ENCODE results near the gene XPO4.
"Not testable (repeated sequence)": the region's sequence is repeated elsewhere in the genome, so short reads cannot be mapped to it uniquely, and the experiment has no call there.

The XPO4 gene

DNA sequence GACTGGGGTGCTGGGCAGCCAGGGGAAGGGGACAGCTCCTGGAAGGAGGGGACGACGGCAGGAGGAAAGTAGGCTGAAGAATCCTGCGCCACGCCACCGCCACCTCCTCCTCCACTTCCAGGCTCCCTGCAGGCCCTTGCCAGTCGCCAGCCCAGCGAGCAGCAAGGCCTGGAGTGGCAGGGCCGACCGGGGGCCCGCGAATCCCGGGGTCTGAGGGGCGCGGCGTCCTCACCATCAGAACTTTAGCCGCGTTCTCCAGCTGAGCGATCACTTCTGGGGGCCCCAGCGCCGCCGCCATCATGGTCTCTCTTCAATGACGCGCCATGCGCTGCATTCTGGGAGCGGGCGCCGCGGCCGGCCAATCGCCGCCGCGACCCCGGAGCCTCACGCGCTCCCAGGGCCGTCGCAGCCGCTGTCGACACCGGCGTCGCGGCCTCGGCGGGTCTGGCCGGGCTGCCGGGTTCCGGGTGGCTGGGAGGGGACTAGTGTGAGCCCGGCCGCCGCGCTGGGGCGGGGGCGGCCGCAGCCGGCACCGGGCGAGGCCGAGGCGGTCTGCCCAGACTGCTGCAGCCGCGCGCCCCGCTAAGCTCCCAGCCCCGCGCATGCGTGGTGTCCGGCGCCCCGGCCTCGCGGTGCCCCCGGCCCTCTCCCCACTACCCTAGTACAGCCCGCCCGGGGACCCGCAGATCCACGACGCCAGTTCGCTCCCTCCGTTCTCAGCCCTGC is at the start of gene XPO4:
Gene XPO4, minus strand, starts transcription at position 309 of the 726 bp plus-strand sequence. Its CDS starts 8 bp downstream, at position 301.
- DNase-seq, result peak; percentile 79

DNA sequence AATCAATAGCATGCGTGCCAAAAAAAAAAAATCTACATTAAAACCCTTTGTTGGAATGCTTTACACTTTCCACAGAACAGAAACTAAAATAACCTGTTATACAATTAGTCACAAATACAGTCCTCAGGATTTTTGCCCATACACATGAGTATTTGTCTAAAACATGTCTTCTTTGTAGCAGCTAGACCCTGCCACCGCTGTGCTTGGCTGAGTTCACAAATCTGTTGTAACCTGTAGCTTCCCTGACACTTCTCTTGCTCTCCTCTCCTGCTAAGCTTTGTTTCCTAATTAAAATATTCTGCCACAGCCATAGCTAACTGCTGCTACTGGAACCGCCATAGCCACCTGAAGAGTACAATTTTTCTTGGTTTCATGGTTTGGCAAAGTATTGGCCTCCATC is 45.5 kb upstream of the XPO4 start:
- DNase-seq, result not testable (repeated sequence)

DNA sequence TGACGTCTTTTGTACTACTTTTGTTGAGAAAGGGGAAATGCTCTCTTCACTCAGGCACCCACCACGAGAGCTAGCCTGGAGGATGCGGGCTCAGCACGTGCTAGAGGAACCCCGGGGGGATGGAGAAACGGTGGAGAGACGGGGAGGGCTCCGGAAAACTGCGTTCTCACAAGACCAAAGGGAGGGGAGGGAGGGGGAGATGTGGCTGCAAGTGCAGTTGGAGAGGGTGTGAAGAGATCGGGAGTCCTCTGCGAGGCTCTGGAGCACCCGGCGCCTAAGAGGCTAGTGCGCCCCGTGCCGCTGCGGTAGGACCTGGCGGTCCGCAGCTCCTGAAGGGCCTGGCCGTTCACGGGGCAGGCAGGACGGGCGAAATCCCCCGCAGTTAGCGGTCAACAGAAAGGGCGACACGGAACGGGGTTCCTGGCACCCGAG is 43.4 kb upstream of the XPO4 start:
- peak; percentile 9 for DNase-seq

DNA sequence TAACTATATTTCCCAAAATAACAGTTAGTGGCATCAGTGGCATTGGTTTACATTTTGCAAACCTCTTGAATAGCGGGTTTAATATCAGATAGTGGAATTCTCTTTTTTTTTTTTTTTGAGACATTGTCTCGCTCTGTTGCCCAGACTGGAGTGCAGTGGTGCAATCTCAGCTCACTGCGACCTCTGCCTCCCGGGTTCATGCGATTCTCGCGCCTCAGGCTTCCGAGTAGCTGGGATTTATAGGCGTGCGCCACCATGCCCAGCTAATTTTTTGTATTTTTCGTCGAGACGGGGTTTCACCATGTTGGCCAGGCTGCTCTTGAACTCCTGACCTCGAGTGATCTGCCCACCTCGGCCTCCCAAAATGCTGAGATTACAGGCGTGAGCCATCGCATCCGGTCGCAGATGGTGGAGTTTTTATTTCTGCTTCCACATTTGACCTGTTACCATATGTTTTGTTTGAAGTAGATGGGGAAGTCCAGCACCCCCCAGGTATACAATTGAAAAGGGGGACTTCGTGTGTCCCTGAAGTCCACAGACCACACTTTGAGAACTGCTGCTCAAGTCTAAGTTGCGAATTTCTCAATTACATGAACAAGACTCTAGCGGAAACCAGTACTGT is 40.5 kb upstream of the XPO4 start:
- DNase-seq, result no peak

DNA sequence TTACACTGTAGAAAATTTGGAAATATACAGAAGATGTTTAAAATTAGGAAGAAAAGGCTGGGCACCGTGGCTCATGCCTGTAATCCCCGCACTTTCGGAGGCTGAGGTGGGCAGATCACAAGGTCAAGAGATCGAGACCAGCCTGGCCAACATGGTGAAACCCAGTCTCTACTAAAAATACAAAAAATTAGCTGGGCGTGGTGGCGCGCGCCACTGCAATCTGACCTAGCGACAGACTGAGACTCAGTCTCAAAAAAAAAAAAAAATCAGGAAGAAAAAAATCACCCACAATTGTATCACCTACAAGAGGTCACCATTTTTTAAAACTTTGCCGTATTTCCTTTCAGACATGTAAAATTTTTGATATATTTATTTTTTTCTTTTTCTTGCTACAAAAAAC is 38.0 kb upstream of the XPO4 start:
- not testable (repeated sequence) for DNase-seq

DNA sequence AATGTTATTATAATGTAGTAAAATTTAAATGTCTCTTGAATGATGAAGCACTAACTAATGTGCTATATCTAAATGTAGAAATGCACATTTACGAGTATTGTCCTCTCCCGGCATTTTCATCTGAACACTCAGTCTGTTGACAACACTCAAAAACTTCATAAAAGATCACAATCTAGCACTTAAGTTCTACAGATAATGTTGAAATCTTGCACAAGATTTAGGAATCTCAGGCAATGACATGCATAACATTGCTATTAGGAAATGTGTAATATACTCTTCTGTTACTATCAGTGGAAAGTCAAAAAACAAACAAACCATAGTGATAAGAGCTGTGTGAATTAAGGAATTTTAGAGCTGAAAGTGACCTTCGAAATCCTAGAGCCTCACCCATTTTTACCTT is 37.5 kb upstream of the XPO4 start:
- DNase-seq, result peak; percentile 54

DNA sequence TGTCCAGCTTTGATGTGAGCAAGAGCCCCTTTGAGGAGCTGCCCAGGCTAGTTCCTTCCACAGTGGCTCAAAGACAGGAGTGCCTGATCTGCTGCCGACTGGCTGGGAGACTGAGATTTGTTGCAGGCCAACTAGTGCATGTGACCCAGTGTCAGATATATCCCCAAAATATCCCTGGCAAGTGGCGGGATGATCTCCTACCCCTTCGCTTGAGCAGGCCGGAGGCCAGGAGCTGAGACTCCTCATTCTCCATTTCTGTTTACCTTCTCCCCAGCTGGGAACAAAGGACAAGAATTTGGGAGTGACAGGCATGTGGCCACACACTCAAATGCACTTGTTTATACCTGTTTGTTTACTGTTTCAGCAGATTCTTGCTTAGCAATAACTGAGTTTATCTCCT is 37.1 kb upstream of the XPO4 start:
- no peak for DNase-seq

DNA sequence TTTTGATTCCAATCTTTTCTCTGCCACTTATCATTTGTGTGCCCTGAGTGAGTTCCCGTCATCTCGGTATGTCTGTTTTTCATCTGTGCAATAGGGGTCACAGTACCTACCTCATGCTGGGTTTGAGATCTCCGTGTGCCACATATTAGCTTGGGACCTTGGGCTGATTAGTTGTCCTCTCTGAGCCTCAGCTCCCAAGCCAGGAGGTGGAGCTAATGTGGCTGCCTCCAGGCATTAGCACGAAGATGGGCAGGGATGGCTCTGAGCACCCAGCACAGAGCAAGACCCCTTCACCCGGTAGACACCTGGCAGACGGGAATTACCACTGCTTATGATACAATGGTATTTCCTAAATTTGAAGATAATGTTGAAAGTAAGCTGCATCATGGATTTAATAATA is 35.8 kb upstream of the XPO4 start:
- no peak for DNase-seq

DNA sequence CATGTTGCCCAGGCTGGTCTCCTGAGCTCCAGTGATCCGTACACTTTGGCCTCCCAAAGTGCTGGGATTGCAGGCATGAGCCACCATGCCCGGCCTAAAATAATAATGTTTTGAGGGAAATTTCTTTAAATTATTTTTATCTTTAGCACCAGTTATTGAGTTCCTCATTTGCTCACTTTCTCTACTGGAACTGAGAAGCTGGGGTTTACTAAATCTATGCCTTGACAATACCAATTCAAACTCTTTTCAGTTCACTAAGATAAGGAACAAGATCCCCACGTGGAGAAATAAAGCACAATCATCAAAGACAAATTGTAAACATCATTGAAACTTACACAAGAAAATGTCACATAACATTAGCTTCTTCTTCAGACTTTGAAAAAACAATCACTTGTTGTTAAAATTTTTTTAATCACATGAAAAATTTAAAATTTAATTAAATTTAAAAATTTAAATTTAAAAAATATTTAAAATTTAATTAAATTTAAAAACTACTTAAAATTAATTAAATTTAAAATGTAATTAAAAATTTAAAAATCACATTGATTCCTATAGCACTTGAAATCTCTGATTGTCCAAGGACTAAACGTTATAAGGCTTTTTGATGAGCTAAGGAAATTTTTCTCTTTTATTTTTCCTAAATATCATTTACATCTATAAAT is 25.2 kb upstream of the XPO4 start:
- no peak for DNase-seq

DNA sequence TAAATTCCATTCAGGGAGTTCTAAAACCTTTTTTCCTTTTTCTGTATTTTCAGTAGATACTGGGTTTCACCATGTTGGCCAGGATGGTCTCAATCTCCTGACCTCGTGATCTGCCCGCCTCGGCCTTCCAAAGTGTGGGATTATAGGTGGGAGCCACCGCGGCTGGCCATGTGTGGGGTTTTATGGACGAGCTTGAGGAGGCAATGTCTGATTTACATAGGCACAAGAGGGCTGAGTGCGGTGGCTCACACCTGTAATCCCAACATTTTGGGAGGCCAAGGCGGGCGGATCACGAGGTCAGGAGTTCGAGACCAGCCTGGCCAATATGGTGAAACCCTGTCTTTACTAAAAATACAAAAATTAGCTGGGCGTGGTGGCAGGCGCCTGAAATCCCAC is 22.8 kb upstream of the XPO4 start:
- not testable (repeated sequence) for DNase-seq

DNA sequence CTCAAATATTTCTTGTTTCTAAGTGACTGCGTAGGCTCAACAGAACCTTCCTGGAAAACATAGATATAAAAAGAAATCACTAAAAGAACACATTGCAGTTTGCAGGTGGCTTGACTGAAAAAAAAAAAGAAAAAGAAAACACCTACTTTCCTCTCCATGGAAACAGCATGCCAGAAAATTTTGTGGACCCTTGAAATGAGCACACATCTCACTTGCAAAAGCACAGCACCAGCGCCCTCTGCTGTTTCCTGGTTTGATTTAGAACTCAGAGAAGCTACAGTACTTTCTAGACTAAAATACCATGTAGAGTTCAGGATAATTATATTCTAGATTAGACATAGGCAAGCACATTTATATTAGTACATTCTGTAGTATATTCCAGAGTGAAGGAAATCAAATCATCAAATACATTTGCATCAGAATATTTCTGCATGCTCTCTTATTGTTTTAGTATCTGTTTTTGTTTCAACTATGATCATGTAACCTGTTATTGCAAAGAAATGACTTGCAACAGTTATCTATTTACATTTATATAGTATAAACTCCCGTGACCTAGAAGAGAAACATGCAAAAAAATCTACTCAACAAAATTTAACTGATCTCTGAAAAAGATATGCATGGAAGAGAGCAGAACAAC is 22.3 kb upstream of the XPO4 start:
- peak; percentile 73 for DNase-seq

DNA sequence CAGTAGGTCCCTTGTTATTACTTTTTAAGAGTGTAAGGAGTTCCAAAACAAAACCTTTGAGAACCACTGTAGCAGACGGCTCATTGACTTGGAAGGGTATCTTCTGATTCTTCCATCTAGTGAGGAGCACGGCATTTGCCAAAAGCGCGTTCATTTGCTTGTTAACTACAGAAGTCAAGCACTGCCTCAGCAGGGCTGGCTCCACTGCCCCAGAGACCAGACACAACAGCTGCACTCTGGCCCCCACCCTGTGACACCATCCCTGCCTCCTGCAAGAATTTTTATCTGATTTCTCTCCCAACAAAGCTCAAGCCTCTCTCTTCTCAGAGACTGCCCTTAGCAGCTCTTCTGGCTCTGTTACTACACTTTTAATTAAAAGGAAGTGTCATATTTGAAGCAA is 20.7 kb upstream of the XPO4 start:
- DNase-seq, result no peak

DNA sequence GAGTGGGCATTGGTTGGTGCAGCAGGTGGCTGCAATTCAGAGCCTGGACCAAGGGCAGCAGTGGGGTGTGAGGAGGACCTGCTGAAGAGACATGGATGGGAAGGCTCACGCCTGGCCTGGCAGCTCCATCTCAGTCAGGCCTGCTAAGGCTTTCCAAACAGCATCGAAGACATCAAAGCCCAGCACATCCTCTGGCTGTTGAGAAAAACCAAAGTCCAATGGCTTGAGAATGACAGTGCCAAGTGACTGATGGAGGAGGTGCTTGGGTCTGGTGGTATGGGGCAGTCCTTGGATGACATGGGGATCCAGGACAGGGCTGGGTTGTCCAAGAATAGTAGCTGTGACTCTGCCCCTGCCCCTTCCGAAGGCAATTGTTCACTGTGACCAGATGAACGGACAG is 19.0 kb upstream of the XPO4 start:
- no peak for DNase-seq

DNA sequence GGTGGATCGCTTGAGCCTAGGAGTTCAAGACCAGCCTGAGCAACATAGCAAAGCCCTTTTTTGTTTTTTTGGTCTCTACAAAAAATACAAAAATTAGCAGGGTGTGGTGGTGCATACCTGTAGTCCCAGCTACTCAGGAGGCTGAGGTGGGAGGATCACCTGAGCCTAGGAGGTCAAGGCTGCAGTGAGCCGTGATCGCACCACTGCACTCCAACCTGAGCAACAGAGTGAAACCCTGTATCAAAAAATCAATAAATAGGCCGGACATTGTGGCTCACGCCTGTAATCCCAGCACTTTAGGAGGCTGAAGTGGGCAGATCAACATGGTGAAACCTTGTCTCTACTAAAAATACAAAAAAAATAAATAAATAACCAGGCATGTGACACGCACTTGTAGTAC is 13.1 kb upstream of the XPO4 start:
- DNase-seq, result not testable (repeated sequence)

DNA sequence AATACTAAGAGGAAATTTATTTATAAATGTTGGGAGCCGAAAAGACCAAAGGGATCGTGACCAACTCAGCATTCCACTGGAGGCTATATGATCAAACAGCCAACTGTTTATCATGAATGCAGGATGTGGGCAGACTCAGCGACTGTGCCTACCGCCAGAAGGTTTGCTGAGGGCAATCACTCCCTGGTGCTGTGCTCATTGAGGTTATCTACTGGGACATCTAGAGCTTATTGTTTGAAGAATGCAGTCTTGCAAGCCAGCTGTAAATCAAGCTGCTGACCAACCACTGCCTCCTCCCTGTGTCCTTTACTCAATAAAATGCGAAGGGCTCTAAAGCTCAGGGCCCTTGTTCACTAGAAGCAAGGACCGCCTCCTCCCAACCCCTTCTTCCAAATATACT is 8.5 kb upstream of the XPO4 start:
- DNase-seq, result no peak

DNA sequence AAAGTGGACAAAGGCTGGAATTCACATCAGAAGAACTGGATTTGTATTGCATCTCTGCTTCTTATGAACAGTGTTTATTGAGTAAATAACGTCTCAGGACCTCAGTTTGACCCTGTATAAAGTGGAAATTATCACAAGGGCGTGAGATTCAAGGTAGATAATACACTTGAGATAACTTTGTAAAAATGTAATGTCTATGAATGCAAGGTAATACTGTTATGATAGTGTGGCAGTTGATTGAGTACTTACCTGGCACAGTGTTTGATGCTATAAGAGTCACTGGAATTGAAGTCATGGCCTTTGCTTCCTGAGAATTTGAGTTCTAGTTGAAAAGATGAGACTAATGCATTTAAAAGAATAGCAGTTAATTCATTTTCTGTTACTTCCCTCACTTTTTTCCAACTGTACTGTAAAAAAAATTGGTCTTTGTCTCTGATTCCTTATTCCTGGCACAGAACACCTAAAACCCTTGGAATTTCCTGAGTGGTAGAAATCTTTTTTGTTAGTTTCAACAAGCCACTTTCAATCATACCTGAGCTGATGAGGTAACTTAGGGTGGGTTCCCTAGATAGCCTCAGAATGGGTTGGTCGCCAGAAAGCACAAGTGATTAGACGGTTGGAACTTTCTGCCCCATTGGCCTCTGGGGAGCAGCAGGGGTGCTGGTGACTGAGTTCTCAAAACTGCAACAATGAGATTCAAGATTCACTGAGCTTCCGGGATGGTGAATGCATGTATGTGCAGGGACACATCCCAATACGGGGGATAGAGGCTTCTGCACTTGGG is 6.4 kb upstream of the XPO4 start:
- DNase-seq, result no peak

DNA sequence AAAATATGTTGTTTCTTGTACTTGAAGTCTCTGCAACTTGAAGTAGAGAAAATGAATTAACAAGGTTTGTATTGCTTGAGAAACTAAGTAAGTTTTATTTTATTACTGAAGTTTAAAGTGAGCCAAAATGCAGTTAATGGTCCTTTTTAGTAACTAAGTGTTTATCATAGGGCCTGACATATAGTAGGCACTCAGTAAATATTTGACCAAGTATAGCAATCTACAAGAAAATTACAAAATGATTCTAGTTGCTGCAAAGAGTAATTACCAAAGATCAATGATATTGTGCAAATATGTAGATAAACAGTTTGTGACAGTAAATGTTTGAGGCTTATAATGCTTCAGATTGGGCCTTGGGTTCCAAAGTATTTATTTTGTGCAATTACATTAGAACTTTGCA is 2.4 kb upstream of the XPO4 start:
- no peak for DNase-seq

DNA sequence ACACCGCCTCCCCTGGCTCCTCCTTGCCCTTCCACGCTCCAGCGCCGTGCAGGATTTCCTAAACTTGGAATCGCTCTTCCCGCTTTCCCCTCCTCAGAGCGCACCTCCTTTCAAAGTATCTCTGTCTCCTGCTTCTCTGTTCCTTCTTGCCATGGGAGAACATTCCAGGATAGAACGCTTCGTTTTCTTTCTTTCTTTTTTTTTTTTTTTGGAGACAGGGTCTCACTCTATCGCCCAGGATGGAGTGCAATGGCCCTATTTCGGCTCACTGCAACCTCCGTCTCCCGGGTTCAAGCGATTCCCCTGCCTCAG is 574 bp upstream of the XPO4 start:
- no peak for DNase-seq

DNA sequence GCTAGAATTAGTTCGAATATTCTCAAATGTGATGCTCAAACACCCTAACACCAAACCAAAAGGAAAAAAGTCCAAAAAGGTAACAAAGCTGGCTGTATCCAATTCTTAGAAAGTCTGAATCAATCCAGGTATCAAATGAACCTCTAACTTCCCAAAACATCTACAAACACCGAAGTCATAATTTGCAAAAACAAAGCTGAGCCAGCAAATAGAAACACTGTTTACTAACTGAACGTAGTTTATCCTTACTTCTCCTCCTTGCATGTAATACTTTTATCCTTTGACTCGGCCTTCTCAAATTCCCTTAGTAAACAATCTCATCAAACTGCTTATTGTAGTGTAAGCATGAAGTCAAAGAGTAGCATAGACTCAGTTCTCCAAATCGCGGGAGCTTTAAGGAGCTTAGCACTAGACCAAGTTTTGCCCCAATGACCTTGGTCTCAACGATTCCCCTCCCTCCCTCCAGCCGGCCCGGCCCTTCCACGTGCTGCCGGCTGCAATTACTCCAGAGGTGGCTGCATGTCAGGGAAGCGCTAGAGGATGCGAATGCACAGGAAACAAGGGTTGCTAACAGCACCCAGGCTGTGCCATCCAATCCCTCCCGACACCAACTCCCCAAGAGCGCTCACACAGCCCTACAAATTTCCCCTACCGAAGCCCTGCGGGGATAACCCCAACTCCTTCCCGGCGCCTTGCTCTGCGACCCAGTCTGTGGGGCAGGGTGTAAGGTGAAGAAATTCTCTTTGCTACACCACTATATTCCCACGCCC is 693 bp downstream of the XPO4 start:
- peak; percentile 11 for DNase-seq

DNA sequence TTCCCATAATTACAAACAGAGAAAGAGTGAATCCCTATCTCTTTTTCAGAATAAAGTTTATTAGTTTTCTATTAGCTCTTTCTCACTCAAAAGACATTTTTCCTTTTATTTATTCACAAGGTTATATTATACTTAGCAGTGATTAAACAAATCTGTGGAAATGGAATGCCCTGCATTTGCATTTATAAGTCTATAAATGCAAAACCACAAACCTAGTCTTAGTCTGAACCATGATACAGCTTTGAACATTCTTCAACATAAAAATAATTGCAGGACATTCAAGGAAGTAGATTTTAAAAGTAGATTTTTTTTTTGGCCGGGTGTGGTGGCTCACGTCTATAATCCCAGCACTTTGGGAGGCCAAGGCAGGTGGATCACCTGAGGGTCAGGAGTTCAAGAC is 8.3 kb downstream of the XPO4 start:
- DNase-seq, result no peak

DNA sequence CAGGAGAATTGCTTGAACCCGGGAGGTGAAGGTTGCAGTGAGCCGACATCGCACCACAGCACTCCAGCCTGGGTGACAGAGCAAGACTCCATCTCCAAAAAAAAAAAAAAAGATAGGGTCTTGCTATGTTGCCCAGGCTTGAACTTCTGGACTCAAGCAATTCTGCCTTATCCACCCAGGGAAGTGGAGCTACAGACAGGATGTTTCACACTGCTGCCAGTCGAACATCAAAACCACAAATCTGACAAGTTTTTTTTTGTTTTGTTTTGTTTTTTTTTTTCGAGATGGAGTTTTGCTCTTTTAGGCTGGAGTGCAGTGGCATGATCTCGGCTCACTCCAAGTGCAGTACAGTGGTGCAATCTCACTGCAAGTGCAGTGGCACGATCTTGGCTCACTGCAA is 10.8 kb downstream of the XPO4 start:
- no peak for DNase-seq

DNA sequence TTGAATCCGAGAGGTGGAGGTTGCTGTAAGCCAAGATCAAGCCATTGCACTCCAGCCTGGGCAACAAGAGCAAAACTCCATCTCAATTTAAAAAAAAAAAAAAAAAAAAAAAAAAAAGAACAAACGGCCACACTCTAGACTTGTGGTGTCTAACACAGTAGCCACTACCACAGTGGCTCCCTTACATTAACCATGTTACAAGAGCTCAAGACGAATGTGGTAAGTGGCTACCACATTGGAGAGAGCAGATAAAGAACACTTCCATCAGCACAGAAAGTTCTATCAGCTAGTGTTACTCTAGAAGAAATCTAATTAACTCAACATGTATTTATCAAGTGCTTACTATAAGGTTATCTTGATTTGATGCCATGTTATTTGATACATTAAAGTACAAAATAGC is 11.5 kb downstream of the XPO4 start:
- no peak for DNase-seq

Measured in fibroblast of skin of right quadriceps (primary cell).